HepG2 (cell line): ENCODE results near the gene TRIM31. TPM values are rescaled to one million over a fixed set of nuclear protein-coding genes. Genes with fewer than 3 reads are reported as not detected.

Source experiments
- AGO2 ChIP-seq: fragments of 200-400 bp; formaldehyde crosslinking; optimal IDR thresholded peaks from 2 replicates; pipeline ENCODE3; 2017; ENCODE audit warnings: mild to moderate bottlenecking, low read depth, low read length, moderate library complexity
- ATF7 ChIP-seq, 2 experiments: fragments of 450-650 bp in 1 of 2; sonication (generic) in 1 of 2; formaldehyde crosslinking in 1 of 2; IDR thresholded peaks; 2 replicates each; pipeline versions ENCODE4 v1.4.0 to v1.6.1; 2016 to 2020; ENCODE audit warnings: antibody characterized with exemption in 1 of 2, mild to moderate bottlenecking in 1 of 2, missing genetic modification reagents in 1 of 2
- BRCA1 ChIP-seq: sonication (generic); formaldehyde crosslinking; IDR thresholded peaks from 2 replicates; pipeline ENCODE4 v1.4.0; 2020; ENCODE audit warnings: missing genetic modification reagents
- DDIT3 ChIP-seq: sonication (generic); formaldehyde crosslinking; IDR thresholded peaks from 2 replicates; pipeline ENCODE4 v1.4.0; 2020; ENCODE audit warnings: mild to moderate bottlenecking, missing genetic modification reagents
- EED ChIP-seq: sonication (generic); formaldehyde crosslinking; IDR thresholded peaks from 2 replicates; pipeline ENCODE4 v1.5.0; 2020; ENCODE audit warnings: mild to moderate bottlenecking, missing genetic modification reagents
- ELF3 ChIP-seq: IDR thresholded peaks from 2 replicates; pipeline ENCODE4 v1.6.1; 2016; ENCODE audit warnings: missing genetic modification reagents, missing compliant biosample characterization
- ELK4 ChIP-seq: sonication (generic); formaldehyde crosslinking; IDR thresholded peaks from 2 replicates; pipeline ENCODE4 v1.9.0; 2021; ENCODE audit warnings: missing genetic modification reagents, borderline replicate concordance
- FIP1L1 ChIP-seq: fragments of 200-400 bp; formaldehyde crosslinking; IDR thresholded peaks from 2 replicates; pipeline ENCODE4 v1.6.1; 2018; ENCODE audit warnings: low read depth, mild to moderate bottlenecking, low read length, moderate library complexity, borderline replicate concordance; ENCODE audit not compliant: insufficient read depth
- FOXC1 ChIP-seq: sonication (generic); formaldehyde crosslinking; IDR thresholded peaks from 2 replicates; pipeline ENCODE4 v1.8.0; 2022; ENCODE audit warnings: mild to moderate bottlenecking, missing genetic modification reagents, borderline replicate concordance
- FOXO4 ChIP-seq: sonication (generic); formaldehyde crosslinking; conservative IDR thresholded peaks from 2 replicates; pipeline ENCODE4 v1.8.1; 2023; ENCODE audit warnings: missing genetic modification reagents
- GRHL1 ChIP-seq: sonication (generic); formaldehyde crosslinking; conservative IDR thresholded peaks from 2 replicates; pipeline ENCODE4 v1.8.0; 2022; ENCODE audit warnings: missing genetic modification reagents
- KDM6A ChIP-seq: IDR thresholded peaks from 2 replicates; pipeline ENCODE4 v1.6.1; 2016; ENCODE audit warnings: low read depth
- MZF1 ChIP-seq: sonication (generic); formaldehyde crosslinking; IDR thresholded peaks from 2 replicates; pipeline ENCODE4 v1.8.1; 2023; ENCODE audit warnings: mild to moderate bottlenecking, missing genetic modification reagents, borderline replicate concordance
- SOX6 ChIP-seq, 2 experiments: fragments of 450-650 bp in 1 of 2; sonication (generic) in 1 of 2; formaldehyde crosslinking in 1 of 2; IDR thresholded peaks; 2 replicates each; pipeline versions ENCODE4 v1.4.0 to v1.6.1; 2017 to 2020; ENCODE audit warnings: antibody characterized with exemption in 1 of 2, mild to moderate bottlenecking in 1 of 2, missing genetic modification reagents in 1 of 2
- THAP11 ChIP-seq: IDR thresholded peaks from 2 replicates; pipeline ENCODE4 v1.6.1; 2016; ENCODE audit warnings: missing biosample characterization, missing genetic modification reagents
- ZFAT ChIP-seq: sonication (generic); formaldehyde crosslinking; conservative IDR thresholded peaks from 2 replicates; pipeline ENCODE4 v1.8.1; 2023; ENCODE audit warnings: missing genetic modification reagents, inconsistent platforms
- ZFP36 ChIP-seq: fragments of 150-350 bp; IDR thresholded peaks from 2 replicates; pipeline ENCODE4 v1.6.1; 2018; ENCODE audit warnings: borderline replicate concordance, low read length, low read depth; ENCODE audit not compliant: partially characterized antibody
- ZNF10 ChIP-seq: sonication (generic); formaldehyde crosslinking; IDR thresholded peaks from 2 replicates; pipeline ENCODE4 v1.4.0; 2020; ENCODE audit warnings: mild to moderate bottlenecking, low read depth, missing genetic modification reagents, borderline replicate concordance
- ZNF24 ChIP-seq: fragments of 450-650 bp; IDR thresholded peaks from 2 replicates; pipeline ENCODE4 v1.6.1; 2017; ENCODE audit warnings: antibody characterized with exemption, mild to moderate bottlenecking
- ZNF770 ChIP-seq: sonication (generic); formaldehyde crosslinking; IDR thresholded peaks from 2 replicates; pipeline ENCODE4 v1.5.0; 2020; ENCODE audit warnings: mild to moderate bottlenecking, missing genetic modification reagents
- ZNF781 ChIP-seq: sonication (generic); formaldehyde crosslinking; IDR thresholded peaks from 2 replicates; pipeline ENCODE4 v1.5.1; 2020; ENCODE audit warnings: borderline replicate concordance, mild to moderate bottlenecking, missing genetic modification reagents; ENCODE audit errors: not compliant biosample characterization
- ZSCAN22 ChIP-seq: sonication (generic); formaldehyde crosslinking; IDR thresholded peaks from 2 replicates; pipeline ENCODE4 v1.4.0; 2020; ENCODE audit warnings: mild to moderate bottlenecking, missing genetic modification reagents
- polyA plus RNA-seq, 8 experiments: library from polyadenylated mRNA; depleted of rRNA in 3 of 8; stranded (reverse) in 7 of 8; unstranded in 1 of 8; fragments of >200 nt; fragmentation: Illumina TruSeq in 4 of 8; extraction: Trizol in 4 of 8; gene quantifications; 2 replicates each; pipeline versions ENCODE4 v1.2.1 to v1.2.3, GENCODE V29; 2011 to 2016; ENCODE audit warnings: low read depth in 4 of 8, missing spikeins in 1 of 8, mixed read lengths in 1 of 8; ENCODE audit not compliant: insufficient read depth in 1 of 8
- total RNA-seq, 5 experiments: library from RNA; depleted of rRNA; stranded (reverse); fragments of >200 nt; fragmentation: Illumina TruSeq; extraction: Trizol; gene quantifications; 2 replicates each; pipeline ENCODE4 v1.2.3, GENCODE V29; 2016; ENCODE audit warnings: low read depth in 1 of 5

The TRIM31 gene
- total and polyA plus RNA-seq, 2 of the 13 experiments (the other 11 are each of a cell fraction or from before 2014, with no cell fraction given), result 0.13 to 0.51 TPM

- TF ChIP-seq FIP1L1 (no peak), ELF3 (no peak), KDM6A (CRISPR knock-in tag) (no peak), ELK4 (CRISPR knock-in tag) (0 out of 2 replicates have a peak, but pooled peaks have one; percentile 22), ZNF781 (no peak), ZNF24 (no peak), ATF7 (IDR thresholded peaks at IDR 0.05) (no peak), ATF7 (CRISPR knock-in tag; IDR thresholded peaks at IDR 0.05) (no peak), FOXC1 (no peak), GRHL1 (CRISPR knock-in tag) (no peak), MZF1 (no peak), THAP11 (CRISPR knock-in tag) (no peak), AGO2 (peak; percentile 26), ZFAT (CRISPR knock-in tag) (0 out of 2 replicates have a peak, but pooled peaks have one; percentile 49), DDIT3 (CRISPR knock-in tag) (no peak), BRCA1 (no peak), SOX6 (IDR thresholded peaks at IDR 0.05) (no peak), SOX6 (CRISPR knock-in tag; IDR thresholded peaks at IDR 0.05) (peak; percentile 52; the same call in 1 of the 2 replicates), FOXO4 (0 out of 2 replicates have a peak, but pooled peaks have one; percentile 75), ZNF10 (CRISPR knock-in tag) (no peak), ZFP36 (no peak), ZSCAN22 (CRISPR knock-in tag) (no peak), EED (CRISPR knock-in tag) (peak; percentile 91), ZNF770 (CRISPR knock-in tag) (no peak)
Measured at GRCh38 chr6:30075094-30075789, 37.6 kb downstream of the TRIM31 start, which contains the start of gene RNF39 (continued).
